Left ventricle myocardium superior (tissue), 1 donor: Measurements from ENCODE around the gene CPNE7. TPM values are rescaled to one million over a fixed set of nuclear protein-coding genes. Genes with fewer than 3 reads are reported as not detected.
"Not testable (repeated sequence)": the region's sequence is repeated elsewhere in the genome, so short reads cannot be mapped to it uniquely, and the experiment has no call there.

ENCODE experiments used
- ATAC-seq: fragments of 200-7000 bp; cut with Tn5 transposase; one replicate; pipeline ENCODE4 v1.9.1; 2020; ENCODE audit warnings: mild to moderate bottlenecking, moderate library complexity
- DNase-seq: peaks from one replicate; pipeline ENCODE4 v3.0.0-alpha.2; 2020
- intact Hi-C: fragments of 100-400 bp; cut with micrococcal nuclease; formaldehyde crosslinking; loops from one replicate; pipeline ENCODE4 v1.11.0; 2022
- total RNA-seq: library from RNA; stranded (reverse); fragmentation: NEBNext Ultra II Directional; extraction: Animal tissue kit (Norgen Biotek cat#: 25700); gene quantifications from one replicate; pipeline ENCODE4 v1.2.1, GENCODE V29; 2021
- donor health status: DM: no; HTN: yes; CAD: no; lungs with severe emphysema.

CPNE7 gene
- total RNA-seq, 1 donor from 2014 or later, result not detected

- no peak for ATAC-seq
- intact Hi-C loops, result no loop called here
- DNase-seq, result no peak
Measured at GRCh38 chr16:89616623-89617022, 41.1 kb downstream of the CPNE7 start.

- no peak for ATAC-seq
- intact Hi-C loops, result no loop called here
Measured at GRCh38 chr16:89617036-89617435, 41.5 kb downstream of the CPNE7 start.

DNA sequence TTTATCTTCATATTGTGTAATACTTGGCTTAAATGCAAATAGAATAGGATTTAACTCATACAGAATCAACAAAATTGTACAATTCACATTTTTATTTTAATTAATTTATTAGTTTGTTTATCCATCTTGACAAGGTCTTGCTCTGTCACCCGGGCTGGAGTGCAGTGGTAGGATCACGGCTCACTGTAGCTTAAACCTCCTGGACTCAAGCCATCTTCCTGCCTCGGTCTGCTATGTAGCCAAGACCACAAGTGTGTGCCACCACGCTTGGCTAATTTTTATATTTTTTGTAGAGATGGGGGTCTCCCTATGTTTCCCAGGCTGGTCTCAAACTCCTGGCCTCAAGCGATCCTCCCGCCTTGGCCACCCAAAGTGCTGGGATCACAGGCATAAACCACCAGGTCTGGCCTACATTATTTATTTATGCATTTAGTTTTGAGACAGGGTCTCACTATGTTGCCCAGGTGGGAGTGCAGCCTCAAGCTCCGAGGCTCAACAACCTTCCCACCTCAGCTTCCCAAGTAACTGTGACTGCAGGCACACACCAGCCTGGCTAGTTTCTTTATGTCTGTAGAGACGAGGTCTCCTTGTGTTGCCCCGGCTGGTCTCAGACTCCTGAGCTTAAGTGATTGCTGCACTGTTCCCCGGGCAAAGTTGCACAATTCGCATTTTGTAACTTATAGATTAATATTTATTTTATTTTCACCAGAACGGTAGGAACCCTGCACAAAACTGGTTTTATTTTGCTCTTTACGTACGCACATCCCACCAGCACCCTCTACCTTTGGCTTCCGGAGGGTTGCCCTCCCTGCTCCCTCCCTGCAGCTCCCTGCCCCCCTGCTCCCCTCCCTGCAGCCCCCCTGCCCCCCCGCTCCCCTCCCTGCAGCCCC is 42.8 kb downstream of the CPNE7 start:
- DNase-seq, result no peak
- ATAC-seq, result no peak
- intact Hi-C loops, result no loop called here

More at GRCh38 chr16:89617036-89617435, 41.5 kb downstream of the CPNE7 start:
- no peak for DNase-seq

GRCh38 chr16:89619840-89620239 is 44.3 kb downstream of the CPNE7 start:
- DNase-seq (no peak), ATAC-seq (no peak)
- intact Hi-C loops, result no loop called here

GRCh38 chr16:89620406-89620841 is 44.9 kb downstream of the CPNE7 start:
- intact Hi-C loops, result no loop called here
- ATAC-seq (no peak), DNase-seq (no peak)

DNA sequence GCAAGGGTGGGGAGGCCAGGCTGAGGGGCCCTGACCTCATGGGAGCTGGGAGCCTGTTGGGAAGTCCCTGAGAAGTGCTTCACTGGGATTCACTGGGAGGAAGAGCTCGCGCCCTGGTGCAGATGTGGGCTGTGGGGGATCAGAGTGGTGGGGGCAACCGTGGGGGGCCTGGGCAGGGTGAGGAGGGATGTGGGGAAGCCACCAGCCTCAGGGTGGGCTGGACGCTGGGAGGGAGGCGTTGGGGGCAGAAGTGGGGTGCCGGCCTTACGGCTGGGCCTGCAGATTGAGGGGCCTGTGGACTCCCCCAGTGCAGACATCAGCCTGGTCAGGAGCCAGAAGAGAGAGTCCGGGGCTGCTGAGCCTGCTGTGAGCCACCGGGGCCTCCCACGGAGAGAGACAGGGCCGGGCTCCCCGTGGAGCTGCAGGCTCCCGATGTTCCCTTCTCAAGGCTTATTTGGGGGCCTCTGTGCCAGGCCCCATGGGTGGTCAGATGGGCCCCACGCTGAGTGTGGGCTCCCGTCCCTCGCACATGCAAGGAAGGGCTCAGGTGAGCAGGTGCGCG is 45.7 kb downstream of the CPNE7 start:
- no peak for ATAC-seq
- intact Hi-C loops, result no loop called here
- no peak for DNase-seq

GRCh38 chr16:89621698-89622409 is 46.3 kb downstream of the CPNE7 start:
- intact Hi-C loops, result no loop called here
- ATAC-seq (no peak), DNase-seq (no peak)

GRCh38 chr16:89623511-89624261 is 48.1 kb downstream of the CPNE7 start:
- intact Hi-C loops, result no loop called here
- no peak for DNase-seq
- peak; percentile 24 for ATAC-seq

GRCh38 chr16:89624777-89625761 is 49.5 kb downstream of the CPNE7 start:
- intact Hi-C loops, result no loop called here

DNA sequence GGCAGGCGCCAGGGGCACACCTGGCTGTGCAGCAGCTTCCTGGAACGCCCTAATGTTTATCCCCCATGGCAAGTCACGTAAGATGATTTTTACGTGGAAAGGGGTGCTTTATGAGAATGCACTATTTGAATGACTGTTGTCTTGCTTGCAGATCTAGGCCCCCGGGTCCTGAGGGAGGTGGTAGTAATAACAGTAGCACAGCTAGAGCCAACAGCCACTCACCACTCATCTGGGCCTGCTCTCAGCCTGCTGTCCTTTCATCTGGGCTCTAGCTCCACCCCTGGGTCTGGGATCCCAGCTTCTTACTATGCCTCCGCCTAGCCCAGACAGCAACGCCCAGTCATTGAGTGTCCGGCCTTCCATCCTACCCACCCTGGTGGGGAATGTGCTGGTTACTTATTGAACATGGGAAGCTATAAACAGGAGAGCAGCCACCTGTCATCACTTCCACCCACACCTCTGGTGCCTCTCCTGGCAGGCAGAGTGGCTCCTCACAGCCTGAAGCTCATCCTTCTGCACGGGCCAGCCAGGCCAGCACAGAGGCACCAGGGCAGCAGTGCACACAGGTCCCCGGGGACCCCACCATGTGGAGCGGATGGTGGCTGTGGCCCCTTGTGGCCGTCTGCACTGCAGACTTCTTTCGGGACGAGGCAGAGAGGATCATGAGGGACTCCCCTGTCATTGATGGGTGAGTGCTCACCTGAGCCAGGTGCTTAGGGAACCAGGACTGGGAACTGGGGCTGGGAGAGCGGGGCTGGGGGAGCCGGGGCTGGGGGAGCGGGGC is 54.5 kb downstream of the CPNE7 start:
- intact Hi-C loops, result no loop called here
- no peak for ATAC-seq
- no peak for DNase-seq

More at GRCh38 chr16:89624777-89625761, 49.5 kb downstream of the CPNE7 start:
- DNase-seq (no peak), ATAC-seq (no peak)

DNA sequence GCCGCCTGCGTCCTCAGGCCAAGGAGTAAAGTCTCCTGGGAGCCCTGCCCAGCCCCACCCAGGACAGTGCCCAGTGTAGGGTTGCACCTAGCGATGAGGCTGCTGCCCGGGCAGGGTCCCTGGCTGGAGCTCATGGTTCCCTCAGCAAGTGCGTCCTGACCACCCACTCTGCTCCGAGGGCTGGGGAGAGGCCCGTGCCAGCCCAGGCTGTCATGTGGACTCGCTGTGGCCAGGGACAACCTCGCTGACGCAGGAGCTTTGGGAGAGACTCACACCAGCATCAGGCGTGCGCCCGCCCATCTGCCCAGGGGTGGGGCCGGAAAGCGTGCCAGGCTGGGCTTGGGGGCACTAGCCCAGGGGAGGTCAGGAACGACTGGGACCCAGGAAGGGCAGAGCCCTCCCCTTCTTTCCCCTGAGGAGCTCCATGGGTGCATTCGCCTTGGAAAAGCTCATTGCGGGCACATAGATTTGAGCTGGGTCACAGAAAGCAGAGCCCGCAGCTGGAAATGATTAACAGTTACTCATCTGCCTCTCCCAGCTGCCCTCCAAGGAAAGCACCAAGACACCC is 57.6 kb downstream of the CPNE7 start:
- ATAC-seq (no peak), DNase-seq (no peak)
- intact Hi-C loops, result no loop called here

GRCh38 chr16:89634463-89635385 is 59.2 kb downstream of the CPNE7 start:
- DNase-seq, ATAC-seq, intact Hi-C loops: not testable (repeated sequence)

- ATAC-seq, result no peak
- intact Hi-C loops, result no loop called here
- DNase-seq, result no peak
Measured at GRCh38 chr16:89636663-89637062, 61.1 kb downstream of the CPNE7 start.

- intact Hi-C loops, result no loop called here
- ATAC-seq (no peak), DNase-seq (no peak)
Measured at GRCh38 chr16:89637379-89637778, 61.8 kb downstream of the CPNE7 start.

DNA sequence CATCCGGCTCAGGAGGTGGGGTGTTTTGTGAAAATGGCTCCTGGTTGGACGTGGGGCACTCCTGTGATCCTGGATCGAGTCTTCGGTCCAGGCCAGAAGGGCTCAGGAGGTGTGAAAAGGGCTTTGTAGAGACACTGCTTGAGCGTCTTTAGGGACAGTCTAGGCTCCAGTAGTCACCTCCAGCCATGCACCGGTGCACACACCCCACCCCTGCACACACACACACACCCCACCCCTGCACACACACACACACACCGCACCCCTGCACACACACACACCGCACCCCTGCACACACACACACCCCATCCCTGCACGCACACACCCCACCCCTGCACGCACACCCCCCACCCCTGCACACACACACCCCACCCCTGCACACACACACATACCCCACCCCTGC is 62.9 kb downstream of the CPNE7 start:
- DNase-seq, result no peak
- no peak for ATAC-seq

GRCh38 chr16:89639385-89639784 is 63.8 kb downstream of the CPNE7 start:
- ATAC-seq (no peak), DNase-seq (no peak)
- intact Hi-C loops, result no loop called here

More for the DNA sequence above, 62.9 kb downstream of the CPNE7 start:
- intact Hi-C loops, result no loop called here
